ENCODE results near the gene PAH. TPM values are rescaled to one million over a fixed set of nuclear protein-coding genes. Genes with fewer than 3 reads are reported as not detected.
A peak's percentile ranks its signal among the peaks of the same experiment; 100 is the strongest.

Gene PAH
- total and polyA plus RNA-seq, 2 of the 13 experiments (the other 11 are each of a cell fraction or from before 2014, with no cell fraction given) = 192 to 451 TPM

DNA sequence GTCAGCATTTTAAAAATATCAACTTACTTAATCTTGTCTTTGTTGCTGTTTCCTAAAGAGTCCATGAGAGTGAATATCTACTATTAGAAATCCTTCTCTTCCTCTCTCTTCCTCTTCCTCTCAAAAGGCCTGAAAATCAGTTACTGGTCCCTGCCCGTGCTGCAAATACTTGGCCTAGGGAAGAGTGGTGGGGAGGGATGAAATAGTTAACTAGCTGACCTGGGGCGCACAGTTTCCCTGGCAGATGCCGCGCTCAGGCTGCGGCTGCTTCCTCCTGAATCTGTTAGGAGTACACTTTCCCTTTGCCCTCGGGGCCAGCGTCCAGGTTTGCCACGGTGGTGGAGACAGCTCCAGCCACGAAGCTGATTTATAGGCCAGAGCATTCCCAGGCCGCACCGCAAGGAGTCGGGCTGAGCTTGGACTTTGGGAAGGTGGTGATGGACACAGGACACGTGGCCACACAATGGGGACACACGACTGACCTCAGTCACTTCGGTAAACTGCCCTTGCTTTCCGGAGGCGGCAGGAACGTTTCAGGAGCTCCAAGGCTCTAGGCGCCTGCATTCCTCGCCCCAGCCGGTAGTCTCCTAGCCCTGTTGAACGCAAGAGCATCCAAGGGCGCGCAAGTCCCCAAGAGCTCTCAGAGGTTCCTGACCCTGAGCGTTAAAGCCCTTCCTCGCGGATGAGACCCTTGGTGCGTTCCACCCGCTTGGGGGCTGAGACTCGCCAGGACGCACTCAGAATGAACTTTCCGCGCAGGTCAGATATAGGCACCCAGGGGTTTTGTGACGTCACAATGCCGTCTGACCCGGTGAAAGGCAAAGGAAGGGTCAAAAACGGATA lies 33.3 kb upstream of the PAH start (continued):
- no peak for TF ChIP-seq STAT5B (CRISPR knock-in tag; IDR thresholded peaks at IDR 0.05)
- no peak for TF ChIP-seq KAT2B (IDR thresholded peaks at IDR 0.05; ENCODE audit: borderline replicate concordance, low read depth, low read length)
- TF ChIP-seq RBAK (CRISPR knock-in tag; IDR thresholded peaks at IDR 0.05) = no peak
- TF ChIP-seq FOXK1 (CRISPR knock-in tag; IDR thresholded peaks at IDR 0.05; ENCODE audit: borderline replicate concordance, low read depth) = 0 out of 2 replicates have a peak, but pooled peaks have one; percentile 22
- no peak for TF ChIP-seq ZNF777 (CRISPR knock-in tag; IDR thresholded peaks at IDR 0.05)
- TF ChIP-seq HMG20A (CRISPR knock-in tag; IDR thresholded peaks at IDR 0.05; ENCODE audit: borderline replicate concordance) = no peak
- TF ChIP-seq SMAD3 (CRISPR knock-in tag; IDR thresholded peaks at IDR 0.05) = no peak
- TF ChIP-seq ZNF138 (CRISPR knock-in tag; IDR thresholded peaks at IDR 0.05; ENCODE audit: low read depth) = no peak
- no peak for TF ChIP-seq ZNF569 (CRISPR knock-in tag; IDR thresholded peaks at IDR 0.05; ENCODE audit: borderline replicate concordance)
- TF ChIP-seq, protein P1, sequence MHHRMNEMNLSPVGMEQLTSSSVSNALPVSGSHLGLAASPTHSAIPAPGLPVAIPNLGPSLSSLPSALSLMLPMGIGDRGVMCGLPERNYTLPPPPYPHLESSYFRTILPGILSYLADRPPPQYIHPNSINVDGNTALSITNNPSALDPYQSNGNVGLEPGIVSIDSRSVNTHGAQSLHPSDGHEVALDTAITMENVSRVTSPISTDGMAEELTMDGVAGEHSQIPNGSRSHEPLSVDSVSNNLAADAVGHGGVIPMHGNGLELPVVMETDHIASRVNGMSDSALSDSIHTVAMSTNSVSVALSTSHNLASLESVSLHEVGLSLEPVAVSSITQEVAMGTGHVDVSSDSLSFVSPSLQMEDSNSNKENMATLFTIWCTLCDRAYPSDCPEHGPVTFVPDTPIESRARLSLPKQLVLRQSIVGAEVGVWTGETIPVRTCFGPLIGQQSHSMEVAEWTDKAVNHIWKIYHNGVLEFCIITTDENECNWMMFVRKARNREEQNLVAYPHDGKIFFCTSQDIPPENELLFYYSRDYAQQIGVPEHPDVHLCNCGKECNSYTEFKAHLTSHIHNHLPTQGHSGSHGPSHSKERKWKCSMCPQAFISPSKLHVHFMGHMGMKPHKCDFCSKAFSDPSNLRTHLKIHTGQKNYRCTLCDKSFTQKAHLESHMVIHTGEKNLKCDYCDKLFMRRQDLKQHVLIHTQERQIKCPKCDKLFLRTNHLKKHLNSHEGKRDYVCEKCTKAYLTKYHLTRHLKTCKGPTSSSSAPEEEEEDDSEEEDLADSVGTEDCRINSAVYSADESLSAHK (CRISPR knock-in tag; IDR thresholded peaks at IDR 0.05; ENCODE audit: borderline replicate concordance) = no peak
- 0 out of 2 replicates have a peak, but pooled peaks have one; percentile 55 for TF ChIP-seq ZNF709 (CRISPR knock-in tag; IDR thresholded peaks at IDR 0.05)
- TF ChIP-seq ZFP62 (CRISPR knock-in tag; IDR thresholded peaks at IDR 0.05) = no peak
- TF ChIP-seq ZSCAN20 (CRISPR knock-in tag; IDR thresholded peaks at IDR 0.05; ENCODE audit: borderline replicate concordance) = no peak
- TF ChIP-seq, protein P2, sequence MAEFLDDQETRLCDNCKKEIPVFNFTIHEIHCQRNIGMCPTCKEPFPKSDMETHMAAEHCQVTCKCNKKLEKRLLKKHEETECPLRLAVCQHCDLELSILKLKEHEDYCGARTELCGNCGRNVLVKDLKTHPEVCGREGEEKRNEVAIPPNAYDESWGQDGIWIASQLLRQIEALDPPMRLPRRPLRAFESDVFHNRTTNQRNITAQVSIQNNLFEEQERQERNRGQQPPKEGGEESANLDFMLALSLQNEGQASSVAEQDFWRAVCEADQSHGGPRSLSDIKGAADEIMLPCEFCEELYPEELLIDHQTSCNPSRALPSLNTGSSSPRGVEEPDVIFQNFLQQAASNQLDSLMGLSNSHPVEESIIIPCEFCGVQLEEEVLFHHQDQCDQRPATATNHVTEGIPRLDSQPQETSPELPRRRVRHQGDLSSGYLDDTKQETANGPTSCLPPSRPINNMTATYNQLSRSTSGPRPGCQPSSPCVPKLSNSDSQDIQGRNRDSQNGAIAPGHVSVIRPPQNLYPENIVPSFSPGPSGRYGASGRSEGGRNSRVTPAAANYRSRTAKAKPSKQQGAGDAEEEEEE (CRISPR knock-in tag; IDR thresholded peaks at IDR 0.05; ENCODE audit: borderline replicate concordance) = no peak
- TF ChIP-seq, protein P3, sequence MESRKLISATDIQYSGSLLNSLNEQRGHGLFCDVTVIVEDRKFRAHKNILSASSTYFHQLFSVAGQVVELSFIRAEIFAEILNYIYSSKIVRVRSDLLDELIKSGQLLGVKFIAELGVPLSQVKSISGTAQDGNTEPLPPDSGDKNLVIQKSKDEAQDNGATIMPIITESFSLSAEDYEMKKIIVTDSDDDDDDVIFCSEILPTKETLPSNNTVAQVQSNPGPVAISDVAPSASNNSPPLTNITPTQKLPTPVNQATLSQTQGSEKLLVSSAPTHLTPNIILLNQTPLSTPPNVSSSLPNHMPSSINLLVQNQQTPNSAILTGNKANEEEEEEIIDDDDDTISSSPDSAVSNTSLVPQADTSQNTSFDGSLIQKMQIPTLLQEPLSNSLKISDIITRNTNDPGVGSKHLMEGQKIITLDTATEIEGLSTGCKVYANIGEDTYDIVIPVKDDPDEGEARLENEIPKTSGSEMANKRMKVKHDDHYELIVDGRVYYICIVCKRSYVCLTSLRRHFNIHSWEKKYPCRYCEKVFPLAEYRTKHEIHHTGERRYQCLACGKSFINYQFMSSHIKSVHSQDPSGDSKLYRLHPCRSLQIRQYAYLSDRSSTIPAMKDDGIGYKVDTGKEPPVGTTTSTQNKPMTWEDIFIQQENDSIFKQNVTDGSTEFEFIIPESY (CRISPR knock-in tag; IDR thresholded peaks at IDR 0.05) = peak; percentile 27; the same call in 1 of the 2 replicates
- TF ChIP-seq ZNF263 (CRISPR knock-in tag; IDR thresholded peaks at IDR 0.05) = 0 out of 2 replicates have a peak, but pooled peaks have one; percentile 26
- TF ChIP-seq, protein P4, sequence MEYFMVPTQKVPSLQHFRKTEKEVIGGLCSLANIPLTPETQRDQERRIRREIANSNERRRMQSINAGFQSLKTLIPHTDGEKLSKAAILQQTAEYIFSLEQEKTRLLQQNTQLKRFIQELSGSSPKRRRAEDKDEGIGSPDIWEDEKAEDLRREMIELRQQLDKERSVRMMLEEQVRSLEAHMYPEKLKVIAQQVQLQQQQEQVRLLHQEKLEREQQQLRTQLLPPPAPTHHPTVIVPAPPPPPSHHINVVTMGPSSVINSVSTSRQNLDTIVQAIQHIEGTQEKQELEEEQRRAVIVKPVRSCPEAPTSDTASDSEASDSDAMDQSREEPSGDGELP (IDR thresholded peaks at IDR 0.05; ENCODE audit: borderline replicate concordance, low read depth) = no peak
- TF ChIP-seq, protein P5, sequence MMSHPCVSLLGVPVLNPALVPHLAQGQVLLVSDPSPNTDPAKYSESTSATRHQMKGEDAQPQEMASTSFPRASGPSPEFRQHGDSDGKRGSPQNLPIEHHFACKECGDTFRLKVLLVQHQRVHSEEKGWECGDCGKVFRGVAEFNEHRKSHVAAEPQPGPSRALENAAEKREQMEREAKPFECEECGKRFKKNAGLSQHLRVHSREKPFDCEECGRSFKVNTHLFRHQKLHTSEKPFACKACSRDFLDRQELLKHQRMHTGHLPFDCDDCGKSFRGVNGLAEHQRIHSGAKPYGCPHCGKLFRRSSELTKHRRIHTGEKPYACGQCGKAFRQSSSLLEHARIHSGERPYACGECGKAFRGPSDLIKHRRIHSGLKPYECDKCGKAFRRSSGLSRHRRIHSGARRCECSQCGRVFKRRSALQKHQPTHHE (CRISPR knock-in tag; IDR thresholded peaks at IDR 0.05; ENCODE audit: borderline replicate concordance) = no peak

Measured in HepG2 (cell line).